ENCODE results near the gene ARHGAP24.

The ARHGAP24 gene

GRCh38 chr4:85474818-85475630 is at the start of gene ARHGAP24:
TSS of gene ARHGAP24 (plus strand) at chr4:85475150.
- DNase-seq (ENCODE audit: low read depth in 2 of 2) = no peak

DNA sequence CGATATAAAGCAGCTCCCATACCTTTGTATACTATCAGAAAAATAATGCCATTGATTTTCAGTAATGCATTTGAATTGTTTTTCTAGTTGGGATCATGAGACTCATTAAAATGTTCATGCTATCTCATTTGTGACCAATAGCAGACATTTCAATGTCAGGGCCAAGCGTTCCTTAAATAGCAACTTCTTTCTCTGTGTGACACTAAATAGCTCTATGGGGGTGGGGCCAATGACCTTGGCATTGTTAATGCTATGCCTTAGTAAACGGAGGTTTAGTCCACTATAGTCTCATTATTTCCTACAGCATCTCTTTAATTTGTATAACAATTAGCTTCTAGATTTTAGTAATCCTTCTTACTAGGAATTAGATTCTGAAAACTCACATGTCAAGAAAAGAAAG is 48.6 kb upstream of the ARHGAP24 start:
- DNase-seq (ENCODE audit: low read depth in 2 of 2) = no peak

DNA sequence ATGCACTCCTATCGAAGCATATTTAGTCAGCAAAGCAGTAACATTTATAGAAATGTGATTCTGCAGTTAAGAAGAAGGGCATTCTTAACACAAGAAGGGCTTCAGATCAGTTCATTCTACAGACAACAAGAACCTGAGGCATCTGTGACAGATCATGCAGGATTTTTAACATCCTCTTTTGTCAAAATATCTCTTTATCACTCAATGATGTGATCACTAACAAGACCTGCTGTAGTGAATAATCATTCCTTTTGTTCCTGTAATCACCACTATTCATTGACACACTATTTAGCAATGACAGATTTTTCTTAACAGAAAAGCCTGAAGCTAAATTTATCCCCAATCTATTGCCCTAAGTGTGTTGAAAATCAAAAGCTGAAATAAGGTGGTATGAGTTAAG is 47.8 kb upstream of the ARHGAP24 start:
- DNase-seq (ENCODE audit: low read depth in 2 of 2) = no peak

- no peak for DNase-seq (ENCODE audit: low read depth in 2 of 2)
Measured at GRCh38 chr4:85430226-85430625, 44.7 kb upstream of the ARHGAP24 start.

GRCh38 chr4:85430697-85431096 is 44.3 kb upstream of the ARHGAP24 start:
- no peak for DNase-seq (ENCODE audit: low read depth in 2 of 2)

DNA sequence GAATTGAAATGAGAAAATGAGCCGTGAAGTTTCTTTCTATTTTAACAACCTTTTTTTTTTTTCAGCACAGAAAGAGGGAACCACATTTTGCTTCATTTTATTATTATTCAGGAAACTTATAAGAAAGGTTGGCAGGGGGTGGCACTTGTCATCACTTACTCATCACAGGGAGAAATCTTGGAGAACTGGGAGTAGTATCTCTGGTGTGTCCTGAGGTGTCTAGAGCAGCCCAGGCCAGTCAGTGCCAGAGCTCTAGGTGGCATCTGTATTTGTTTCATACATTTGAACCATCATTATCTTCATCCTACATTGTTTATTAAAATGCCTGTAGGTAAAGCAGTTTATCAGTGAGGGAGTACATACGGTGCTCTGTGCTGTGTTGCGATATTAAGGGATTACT is 43.8 kb upstream of the ARHGAP24 start:
- no peak for DNase-seq (ENCODE audit: low read depth in 2 of 2)

- DNase-seq (ENCODE audit: low read depth in 2 of 2) = no peak
Measured at GRCh38 chr4:85431881-85432485, 43.0 kb upstream of the ARHGAP24 start.

- DNase-seq (ENCODE audit: low read depth in 2 of 2) = no peak
Measured at GRCh38 chr4:85445050-85445639, 29.8 kb upstream of the ARHGAP24 start.

DNA sequence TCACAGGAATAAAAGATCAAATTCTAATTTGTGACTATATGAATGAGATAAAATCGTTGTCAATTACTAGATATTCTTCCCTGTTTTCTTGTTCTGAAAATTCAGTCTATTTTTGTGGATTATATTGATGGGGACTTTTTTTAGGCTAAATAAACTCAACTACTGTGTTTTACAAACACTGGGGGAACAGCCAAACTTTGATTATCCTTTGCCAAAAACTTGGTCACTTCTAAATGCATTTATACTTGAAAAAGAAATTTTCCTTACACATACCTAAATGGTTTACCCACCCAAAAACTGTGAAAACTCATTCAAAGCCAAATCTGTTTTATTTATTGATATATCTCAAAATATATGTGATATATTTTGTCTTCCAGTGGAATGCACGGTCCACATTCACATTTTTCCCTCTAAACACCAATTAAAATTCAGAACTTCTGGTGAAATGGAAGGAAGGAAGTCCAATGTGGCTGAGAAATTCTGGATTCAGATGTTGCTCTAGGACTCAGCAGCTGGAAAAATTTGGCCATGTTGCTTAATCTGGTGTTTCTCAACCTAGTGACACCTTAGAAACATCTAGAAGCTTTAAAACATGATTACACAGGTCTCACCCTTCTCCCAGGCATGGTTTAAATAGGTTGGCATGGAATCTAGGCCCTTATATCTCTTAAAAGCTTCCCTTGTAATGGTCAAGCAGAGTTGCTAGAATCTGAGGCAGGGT is 28.6 kb upstream of the ARHGAP24 start:
- no peak for DNase-seq (ENCODE audit: low read depth in 2 of 2)

- no peak for DNase-seq (ENCODE audit: low read depth in 2 of 2)
Measured at GRCh38 chr4:85448906-85449890, 25.8 kb upstream of the ARHGAP24 start.

DNA sequence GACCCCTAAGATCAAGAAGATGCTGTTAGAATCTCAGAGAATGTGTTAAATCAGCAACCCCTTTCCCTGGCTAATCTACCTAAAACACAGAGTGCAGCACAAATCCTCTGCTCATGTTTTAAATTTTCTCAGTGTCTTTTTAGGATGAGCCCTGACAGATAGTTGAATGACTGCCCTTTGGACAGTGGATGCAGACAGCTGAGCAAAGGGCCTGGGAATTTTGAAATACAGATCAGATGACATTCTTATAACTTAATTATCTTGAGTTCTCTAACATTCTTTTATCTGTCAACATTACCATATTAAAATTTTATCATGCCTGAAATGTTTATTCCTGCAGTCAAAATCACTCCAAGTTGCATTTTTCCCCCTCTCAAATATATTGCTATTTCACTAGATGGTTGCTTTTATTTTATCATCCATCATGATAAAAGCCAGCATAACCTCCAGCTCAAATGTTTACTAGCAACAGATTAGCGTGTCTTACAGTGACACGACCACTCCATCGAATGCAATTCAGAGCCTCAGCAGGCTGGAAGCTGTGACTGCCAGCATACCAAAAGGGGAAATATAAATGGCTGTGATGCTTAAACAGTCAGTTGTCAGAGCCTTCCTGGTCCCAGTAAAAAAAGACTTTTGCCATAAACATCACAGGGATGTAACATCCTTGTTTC is 22.8 kb upstream of the ARHGAP24 start:
- DNase-seq (ENCODE audit: low read depth in 2 of 2) = no peak

GRCh38 chr4:85455942-85456341 is 19.0 kb upstream of the ARHGAP24 start:
- no peak for DNase-seq (ENCODE audit: low read depth in 2 of 2)

DNA sequence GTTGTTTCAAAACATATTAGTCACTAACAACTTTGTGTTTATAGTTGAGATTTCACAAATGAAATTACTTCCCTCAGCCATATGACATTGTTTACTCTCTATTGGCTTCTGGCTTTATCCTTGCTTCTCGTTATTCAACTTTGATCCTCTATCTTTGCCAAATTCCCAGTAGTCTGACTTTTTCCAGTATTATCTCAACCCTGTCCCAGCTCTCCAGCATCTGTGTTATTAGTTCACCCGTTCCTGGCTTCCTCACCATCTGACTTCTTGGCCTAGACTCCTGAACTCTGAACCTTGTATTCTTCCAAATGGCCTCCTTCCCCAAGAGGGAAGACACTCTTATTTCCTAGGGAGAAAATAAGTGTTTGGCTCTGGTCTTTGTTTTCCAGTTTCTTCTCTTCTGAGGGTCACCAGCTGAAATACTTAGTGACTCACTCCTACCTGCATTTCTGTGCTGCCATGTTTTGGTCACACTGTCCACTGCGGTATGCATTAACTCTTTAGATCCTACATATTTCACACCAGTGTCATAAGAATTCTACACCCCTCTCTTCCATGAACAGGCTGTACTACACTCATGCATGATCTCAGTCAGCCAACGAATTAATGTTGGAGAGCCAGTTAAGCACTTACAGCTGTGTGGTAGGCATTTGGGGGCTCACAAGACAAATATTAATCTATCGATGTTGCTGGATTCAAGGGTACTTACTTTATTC is 17.0 kb upstream of the ARHGAP24 start:
- DNase-seq (ENCODE audit: low read depth in 2 of 2) = no peak

DNA sequence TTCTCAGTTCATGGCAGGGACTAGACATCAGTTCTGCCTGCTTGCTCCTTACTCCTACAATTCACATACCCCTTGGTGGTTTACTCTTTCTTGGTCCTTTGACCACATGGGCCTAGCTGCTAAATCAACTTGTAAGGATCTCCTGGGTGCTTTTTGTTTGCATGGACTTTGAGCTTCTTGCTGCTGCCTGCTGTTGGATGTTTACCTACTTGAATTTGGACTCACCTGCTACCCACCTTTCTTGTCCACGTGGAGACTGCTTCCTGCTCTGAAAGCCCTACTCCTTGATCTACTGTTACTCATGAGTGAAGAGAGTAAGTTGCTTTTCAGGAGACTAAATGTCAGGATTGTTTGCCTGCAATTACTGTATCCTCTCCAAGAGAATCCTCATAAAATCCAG is 15.2 kb upstream of the ARHGAP24 start:
- no peak for DNase-seq (ENCODE audit: low read depth in 2 of 2)

DNA sequence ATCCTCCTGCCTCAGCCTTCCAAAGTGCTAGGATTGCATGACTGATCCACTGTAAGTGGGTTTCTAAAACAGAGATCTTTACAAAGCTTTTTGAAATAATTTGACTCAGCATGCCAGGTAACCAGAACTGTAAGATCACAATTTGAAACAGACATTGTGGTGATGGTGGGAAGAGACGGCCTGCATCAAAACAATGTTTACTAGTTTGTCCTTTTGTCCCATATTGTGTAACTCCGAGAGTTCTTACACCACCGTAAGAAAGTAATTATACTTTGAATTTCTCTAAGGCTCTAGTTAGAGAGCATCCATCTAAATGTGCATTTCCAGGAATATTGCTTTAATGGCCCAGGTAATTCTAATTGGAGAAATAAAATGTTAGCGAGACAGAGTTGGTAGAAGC is 594 bp upstream of the ARHGAP24 start:
- DNase-seq (ENCODE audit: low read depth in 2 of 2) = no peak

- no peak for DNase-seq (ENCODE audit: low read depth in 2 of 2)
Measured at GRCh38 chr4:85475631-85476233, 782 bp downstream of the ARHGAP24 start.

GRCh38 chr4:85476381-85476780 is 1.4 kb downstream of the ARHGAP24 start:
- no peak for DNase-seq (ENCODE audit: low read depth in 2 of 2)

DNA sequence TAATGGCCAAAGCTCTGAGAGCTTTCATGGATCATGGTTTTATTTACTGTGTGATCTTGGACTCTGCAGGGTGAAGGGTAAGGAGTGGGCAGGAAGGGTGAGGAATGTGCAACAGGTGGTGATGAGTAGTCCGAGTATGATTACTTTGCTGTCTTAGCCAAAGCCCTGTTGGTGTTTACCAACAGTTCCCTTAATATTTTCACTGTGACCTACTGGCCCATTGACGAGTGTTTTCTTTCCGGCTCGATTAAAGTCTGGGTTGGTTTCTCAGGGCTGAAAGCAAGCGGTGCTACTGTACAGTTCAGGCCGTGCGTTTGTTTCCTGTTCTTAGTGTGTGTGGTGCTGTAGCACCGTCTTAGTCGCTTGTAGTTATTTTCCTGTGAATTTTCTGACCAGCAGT is 2.6 kb downstream of the ARHGAP24 start:
- no peak for DNase-seq (ENCODE audit: low read depth in 2 of 2)

- no peak for DNase-seq (ENCODE audit: low read depth in 2 of 2)
Measured at GRCh38 chr4:85478576-85478975, 3.6 kb downstream of the ARHGAP24 start.
